Body of pancreas (tissue), 4 donors: ENCODE results near the gene RDH12.

Experiments
- CTCF ChIP-seq, 7 experiments: fragments of 450-650 bp in 4 of 7; fragments of 200-600 bp in 3 of 7; sonication (generic) in 3 of 7; IDR thresholded peaks; one replicate each; pipeline ENCODE4 v1.5.1; 2016 to 2019; ENCODE audit warnings: antibody characterized with exemption in 7 of 7
- POLR2A ChIP-seq, 3 donors: fragments of 450-650 bp; IDR thresholded peaks; one replicate each; pipeline ENCODE4 v1.6.1; 2016; ENCODE audit warnings: antibody characterized with exemption in 3 of 3, mild to moderate bottlenecking in 2 of 3

GRCh38 chr14:67729072-67729885 lies 27.6 kb downstream of the RDH12 start:
- TF ChIP-seq CTCF (IDR thresholded peaks at IDR 0.05) (no peak), POLR2A (IDR thresholded peaks at IDR 0.05) (no peak)
